HL-60 (cell line): ENCODE data around the gene APOBEC3A.

Experiments used
- POLR2AphosphoS5 ChIP-seq: IDR thresholded peaks from 2 replicates; pipeline ENCODE4 v1.6.1; 2012; ENCODE audit warnings: low read depth
- SPI1 ChIP-seq: IDR thresholded peaks from 2 replicates; pipeline ENCODE4 v1.6.1; 2012; ENCODE audit warnings: low read depth, mild to moderate bottlenecking, borderline replicate concordance
- TF ChIP-seq, protein P1 (sequence below): IDR thresholded peaks from one replicate; pipeline ENCODE4 v1.5.1; 2011; ENCODE audit warnings: low read length, control low read depth, inconsistent platforms; ENCODE audit not compliant: insufficient read depth

DNA sequence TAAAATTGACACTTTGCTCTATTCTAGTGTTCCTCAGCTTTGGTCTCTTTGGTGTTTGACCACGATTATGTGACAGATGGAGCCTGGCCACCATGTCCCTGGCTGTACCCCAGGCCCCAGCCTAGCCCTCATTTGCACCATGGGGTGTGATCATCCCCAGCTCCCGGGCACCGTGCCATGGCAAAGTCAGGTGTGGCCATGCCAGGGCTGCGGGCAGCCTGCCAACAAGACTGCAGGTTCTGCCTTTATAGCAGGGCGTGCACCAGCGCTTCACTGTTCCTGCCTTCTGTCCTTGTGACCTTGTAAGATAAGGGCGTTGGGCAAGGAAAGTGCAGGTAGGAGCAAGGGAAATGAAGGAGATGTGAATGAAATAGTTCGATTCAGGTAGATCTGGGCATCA, 22.4 kb upstream of the APOBEC3A start:
- TF ChIP-seq, protein P1, sequence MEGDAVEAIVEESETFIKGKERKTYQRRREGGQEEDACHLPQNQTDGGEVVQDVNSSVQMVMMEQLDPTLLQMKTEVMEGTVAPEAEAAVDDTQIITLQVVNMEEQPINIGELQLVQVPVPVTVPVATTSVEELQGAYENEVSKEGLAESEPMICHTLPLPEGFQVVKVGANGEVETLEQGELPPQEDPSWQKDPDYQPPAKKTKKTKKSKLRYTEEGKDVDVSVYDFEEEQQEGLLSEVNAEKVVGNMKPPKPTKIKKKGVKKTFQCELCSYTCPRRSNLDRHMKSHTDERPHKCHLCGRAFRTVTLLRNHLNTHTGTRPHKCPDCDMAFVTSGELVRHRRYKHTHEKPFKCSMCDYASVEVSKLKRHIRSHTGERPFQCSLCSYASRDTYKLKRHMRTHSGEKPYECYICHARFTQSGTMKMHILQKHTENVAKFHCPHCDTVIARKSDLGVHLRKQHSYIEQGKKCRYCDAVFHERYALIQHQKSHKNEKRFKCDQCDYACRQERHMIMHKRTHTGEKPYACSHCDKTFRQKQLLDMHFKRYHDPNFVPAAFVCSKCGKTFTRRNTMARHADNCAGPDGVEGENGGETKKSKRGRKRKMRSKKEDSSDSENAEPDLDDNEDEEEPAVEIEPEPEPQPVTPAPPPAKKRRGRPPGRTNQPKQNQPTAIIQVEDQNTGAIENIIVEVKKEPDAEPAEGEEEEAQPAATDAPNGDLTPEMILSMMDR = no peak
- TF ChIP-seq SPI1 (no peak), POLR2AphosphoS5 (no peak)
